CD14-positive monocyte (primary cell): Measurements from ENCODE around the gene LCN9. TPM values are rescaled to one million over a fixed set of nuclear protein-coding genes. Genes with fewer than 3 reads are reported as not detected.

ENCODE experiments used
- DNase-seq, 3 donors: peaks; one replicate each; pipeline ENCODE4 v3.0.0-alpha.2; 2011 to 2022
- H2AFZ ChIP-seq: 2 replicates; pipeline ENCODE4 v1.6.0; 2012; ENCODE audit warnings: mild to moderate bottlenecking, low read depth, low read length, inconsistent platforms; ENCODE audit not compliant: insufficient read depth, poor library complexity, severe bottlenecking
- H3K27ac ChIP-seq, 2 donors: 1 replicate in 1 of 2; 2 replicates in 1 of 2; pipeline ENCODE4 v1.5.1; 2012 to 2013; ENCODE audit warnings: low read length in 2 of 2, control low read depth in 1 of 2, inconsistent platforms in 1 of 2, low read depth in 1 of 2, mild to moderate bottlenecking in 1 of 2
- H3K27me3 ChIP-seq, 2 donors: one replicate each; pipeline versions ENCODE4 v1.6.0 to v1.6.1; 2011 to 2013; ENCODE audit warnings: low read length in 2 of 2; ENCODE audit not compliant: control insufficient read depth in 2 of 2, insufficient read depth in 2 of 2
- H3K36me3 ChIP-seq, 2 donors: replicated peaks in 1 of 2; 1 replicate in 1 of 2; 2 replicates in 1 of 2; pipeline versions ENCODE4 v1.5.1 to v1.6.1; 2012 to 2013; ENCODE audit warnings: low read length in 2 of 2, control low read depth in 1 of 2, inconsistent platforms in 1 of 2, mild to moderate bottlenecking in 1 of 2; ENCODE audit not compliant: insufficient read depth in 2 of 2, control insufficient read depth in 1 of 2
- H3K4me1 ChIP-seq, 2 donors: 1 replicate in 1 of 2; 2 replicates in 1 of 2; pipeline versions ENCODE4 v1.5.1 to v1.6.1; 2012 to 2013; ENCODE audit warnings: low read length in 2 of 2, control low read depth in 1 of 2, inconsistent platforms in 1 of 2, mild to moderate bottlenecking in 1 of 2, moderate library complexity in 1 of 2; ENCODE audit not compliant: insufficient read depth in 2 of 2, control insufficient read depth in 1 of 2
- H3K4me2 ChIP-seq: replicated peaks from 2 replicates; pipeline ENCODE3; 2012; ENCODE audit warnings: low read length, moderate library complexity, mild to moderate bottlenecking; ENCODE audit not compliant: poor library complexity, severe bottlenecking; ENCODE audit errors: extremely low read depth
- H3K4me3 ChIP-seq, 3 experiments: fragments of 200-600 bp in 1 of 3; sonication (generic) in 1 of 3; replicated peaks in 1 of 3; 1 replicate in 2 of 3; 2 replicates in 1 of 3; pipeline ENCODE4 v1.5.1; 2011 to 2013; ENCODE audit warnings: low read length in 3 of 3, mild to moderate bottlenecking in 3 of 3, control low read depth in 2 of 3, low read depth in 2 of 3, inconsistent platforms in 1 of 3, moderate library complexity in 1 of 3
- H3K79me2 ChIP-seq: 2 replicates; pipeline ENCODE4 v1.6.0; 2012; ENCODE audit warnings: mild to moderate bottlenecking, control low read depth, inconsistent platforms, low read length, moderate library complexity; ENCODE audit not compliant: insufficient read depth
- H3K9ac ChIP-seq: 2 replicates; pipeline ENCODE4 v1.6.0; 2017; ENCODE audit warnings: low read length, mild to moderate bottlenecking; ENCODE audit not compliant: insufficient read depth, poor library complexity, severe bottlenecking
- H3K9me3 ChIP-seq, 2 donors: replicated peaks in 1 of 2; 1 replicate in 1 of 2; 2 replicates in 1 of 2; pipeline versions ENCODE4 v1.5.1 to v1.6.1; 2012 to 2013; ENCODE audit warnings: low read length in 2 of 2, control low read depth in 1 of 2; ENCODE audit not compliant: control insufficient read depth in 1 of 2, insufficient read depth in 1 of 2
- H4K20me1 ChIP-seq: 2 replicates; pipeline ENCODE4 v1.6.0; 2012; ENCODE audit warnings: mild to moderate bottlenecking, low read length, control low read depth, moderate library complexity; ENCODE audit not compliant: insufficient read depth
- H3K27ac Mint-ChIP-seq, 7 donors: one replicate each; pipeline ENCODE4 v1.8.0; 2020; ENCODE audit warnings: mild to moderate bottlenecking in 7 of 7, mixed read lengths in 7 of 7, moderate library complexity in 6 of 7, inconsistent platforms in 2 of 7
- H3K27me3 Mint-ChIP-seq, 3 donors: one replicate each; pipeline ENCODE4 v1.8.0; 2021 to 2022; ENCODE audit warnings: low read depth in 3 of 3, mild to moderate bottlenecking in 3 of 3, mixed read lengths in 3 of 3, moderate library complexity in 3 of 3, inconsistent platforms in 1 of 3
- H3K36me3 Mint-ChIP-seq, 2 donors: one replicate each; pipeline ENCODE4 v1.8.0; 2020; ENCODE audit warnings: mixed read lengths in 2 of 2, inconsistent platforms in 1 of 2, mild to moderate bottlenecking in 1 of 2
- H3K4me1 Mint-ChIP-seq: one replicate; pipeline ENCODE4 v1.8.0; 2020; ENCODE audit warnings: mild to moderate bottlenecking, mixed read lengths
- H3K4me3 Mint-ChIP-seq, 2 donors: one replicate each; pipeline ENCODE4 v1.8.0; 2020; ENCODE audit warnings: mild to moderate bottlenecking in 2 of 2, mixed read lengths in 2 of 2, moderate library complexity in 1 of 2
- H3K9me3 Mint-ChIP-seq, 7 donors: one replicate each; pipeline ENCODE4 v1.8.0; 2020 to 2022; ENCODE audit warnings: mixed read lengths in 7 of 7, mild to moderate bottlenecking in 6 of 7, moderate library complexity in 6 of 7, inconsistent platforms in 2 of 7
- CTCF ChIP-seq: fragments of 200-600 bp; IDR thresholded peaks from one replicate; pipeline ENCODE4 v1.8.0; 2022; ENCODE audit warnings: antibody characterized with exemption, mild to moderate bottlenecking
- WGBS: methylation state at CpG from one replicate; pipeline ENCODE4 v1.1.5; 2013; ENCODE audit warnings: missing lambda C conversion rate; ENCODE audit not compliant: insufficient coverage; 5-methylcytosine and 5-hydroxymethylcytosine counted together
- intact Hi-C, 2 donors: fragments of 100-400 bp; cut with micrococcal nuclease; formaldehyde crosslinking; loops; one replicate each; pipeline versions ENCODE4 v1.15.0 to v1.15.1; 2023
- polyA plus RNA-seq, 3 donors: library from polyadenylated mRNA; depleted of rRNA in 1 of 3; unstranded in 2 of 3; stranded (reverse) in 1 of 3; fragments of 300-500 nt in 2 of 3; fragments of >200 nt in 1 of 3; fragmentation: Illumina TruSeq in 2 of 3; gene quantifications; 1 replicate in 2 of 3; 2 replicates in 1 of 3; pipeline ENCODE4 v1.2.3, GENCODE V29; 2012 to 2021

The LCN9 gene
- polyA plus RNA-seq, 3 donors: not detected

- no peaks in the 10 kb centered on the region for H3K36me3 Mint-ChIP-seq
- no peaks in the 10 kb centered on the region for H3K79me2 ChIP-seq
- no peaks in the 10 kb centered on the region for H3K36me3 ChIP-seq
- peaks cover 0 to 5% (median 0%) of the 10 kb centered on the region in 7 donors for H3K9me3 Mint-ChIP-seq
- intact Hi-C loops: no loop called here
- H3K4me1 ChIP-seq: no peaks in the 10 kb centered on the region
- no peak overlapping the region for H3K27ac Mint-ChIP-seq
- H3K4me3 Mint-ChIP-seq: no peak overlapping the region
- H3K27ac ChIP-seq: no peak overlapping the region
- H4K20me1 ChIP-seq: no peaks in the 10 kb centered on the region
- WGBS: 86% methylated on average over 16 of the region's 16 CpGs
- H3K4me1 Mint-ChIP-seq: no peaks in the 10 kb centered on the region
- H3K9me3 ChIP-seq: no peaks in the 10 kb centered on the region
- no peak overlapping the region for H3K4me2 ChIP-seq
- DNase-seq: no peak
- no peak overlapping the region for H3K4me3 ChIP-seq
- peaks cover 0 to 6% (median 5%) of the 10 kb centered on the region in 3 donors for H3K27me3 Mint-ChIP-seq
- no peak for TF ChIP-seq CTCF
- no peaks in the 10 kb centered on the region for H3K27me3 ChIP-seq
- no peak overlapping the region for H2AFZ ChIP-seq
- H3K9ac ChIP-seq: no peak overlapping the region
Observed at GRCh38 chr9:135695036-135695435, 31.9 kb downstream of the LCN9 start.

GRCh38 chr9:135695642-135696041 lies 32.5 kb downstream of the LCN9 start:
- no peak overlapping the region for H3K4me2 ChIP-seq
- intact Hi-C loops: no loop called here
- H4K20me1 ChIP-seq: no peaks in the 10 kb centered on the region
- Mint-ChIP-seq H3K9me3 (peaks cover 0 to 3% (median 0%) of the 10 kb centered on the region in 7 donors), H3K4me3 (no peak overlapping the region), H3K27me3 (peaks cover 0 to 7% (median 6%) of the 10 kb centered on the region in 3 donors), H3K27ac (no peak overlapping the region), H3K36me3 (no peaks in the 10 kb centered on the region), H3K4me1 (no peaks in the 10 kb centered on the region)
- no peak overlapping the region for H3K4me3 ChIP-seq
- H3K9ac ChIP-seq: no peak overlapping the region
- WGBS: 96% methylated on average over 11 of the region's 12 CpGs
- no peak for TF ChIP-seq CTCF
- H3K27me3 ChIP-seq: no peaks in the 10 kb centered on the region
- DNase-seq: no peak
- no peaks in the 10 kb centered on the region for H3K79me2 ChIP-seq
- H2AFZ ChIP-seq: no peak overlapping the region
- H3K4me1 ChIP-seq: no peaks in the 10 kb centered on the region
- no peaks in the 10 kb centered on the region for H3K36me3 ChIP-seq
- H3K9me3 ChIP-seq: no peaks in the 10 kb centered on the region
- H3K27ac ChIP-seq: no peak overlapping the region
